OCI-LY7 (cell line): ENCODE data around the gene ITGA4. TPM values are rescaled to one million over a fixed set of nuclear protein-coding genes. Genes with fewer than 3 reads are reported as not detected.

ENCODE experiments used
- BruUV-seq: library from RNA; stranded (reverse); fragments of 400-500 nt; replicated peaks from 2 replicates; lab custom pipeline; 2021; lab: Mats Ljungman, UMichigan
- CTCF ChIA-PET: fragments of 300-600 bp; sonication (Branson Sonifier 250); formaldehyde crosslinking; loops from one replicate; lab custom pipeline; 2022; ENCODE audit warnings: antibody characterized with exemption; ENCODE audit not compliant: unreplicated experiment; lab: Charles Lee
- POLR2A ChIA-PET: fragments of 300-600 bp; sonication (Branson Sonifier 250); formaldehyde crosslinking; loops from one replicate; lab custom pipeline; 2022; ENCODE audit warnings: antibody characterized with exemption; lab: Charles Lee
- DNase-seq: peaks from one replicate; pipeline ENCODE4 v3.0.0-alpha.2; 2015; ENCODE audit warnings: low spot score
- H2AFZ ChIP-seq: fragments of 200-600 bp; sonication (generic), shearing (Covaris generic); 2 replicates; pipeline ENCODE4 v1.6.1; 2014; ENCODE audit warnings: mild to moderate bottlenecking, antibody characterized with exemption, low read length, moderate library complexity
- H3K27ac ChIP-seq: fragments of 200-600 bp; sonication (generic); 2 replicates; pipeline ENCODE4 v1.5.1; 2014; ENCODE audit warnings: mixed run types, low read depth, mild to moderate bottlenecking, moderate library complexity, low read length, inconsistent platforms; ENCODE audit not compliant: poor library complexity, severe bottlenecking
- H3K36me3 ChIP-seq: fragments of 200-600 bp; sonication (generic); 2 replicates; pipeline ENCODE4 v1.6.1; 2014; ENCODE audit warnings: mild to moderate bottlenecking, antibody characterized with exemption, low read length, moderate library complexity, mixed read lengths; ENCODE audit not compliant: insufficient read depth
- H3K4me1 ChIP-seq: fragments of 200-600 bp; sonication (generic); 2 replicates; pipeline ENCODE4 v1.5.1; 2014; ENCODE audit warnings: mild to moderate bottlenecking, low read length; ENCODE audit not compliant: insufficient read depth, poor library complexity, severe bottlenecking
- H3K4me2 ChIP-seq: fragments of 200-600 bp; sonication (generic); 2 replicates; pipeline ENCODE4 v1.6.1; 2014; ENCODE audit warnings: mild to moderate bottlenecking, low read length
- H3K4me3 ChIP-seq: fragments of 200-600 bp; sonication (generic); 2 replicates; pipeline ENCODE4 v1.5.1; 2014; ENCODE audit warnings: mild to moderate bottlenecking, low read depth, low read length; ENCODE audit not compliant: poor library complexity, severe bottlenecking
- H3K79me2 ChIP-seq: fragments of 200-600 bp; sonication (generic); 2 replicates; pipeline ENCODE4 v1.6.1; 2016; ENCODE audit warnings: low read depth, mild to moderate bottlenecking, low read length, moderate library complexity, mixed read lengths; ENCODE audit not compliant: insufficient read depth
- H3K9me2 ChIP-seq: fragments of 200-600 bp; sonication (generic); 2 replicates; pipeline ENCODE4 v1.6.1; 2016; ENCODE audit warnings: mild to moderate bottlenecking, low read length, mixed read lengths; ENCODE audit not compliant: insufficient read depth
- H3K9me3 ChIP-seq: fragments of 200-600 bp; sonication (generic); 2 replicates; pipeline ENCODE4 v1.6.1; 2014; ENCODE audit warnings: mild to moderate bottlenecking, mixed run types, low read length, mixed read lengths
- H4K20me1 ChIP-seq: fragments of 200-600 bp; sonication (generic); 2 replicates; pipeline ENCODE4 v1.6.1; 2014; ENCODE audit warnings: mild to moderate bottlenecking, antibody characterized with exemption, low read length, moderate library complexity, mixed read lengths; ENCODE audit not compliant: insufficient read depth
- EZH2phosphoT487 ChIP-seq: fragments of 200-600 bp; sonication (generic); IDR thresholded peaks from 2 replicates; pipeline ENCODE4 v1.6.1; 2018; ENCODE audit warnings: low read depth, borderline replicate concordance, mild to moderate bottlenecking, mixed run types, antibody characterized with exemption, low read length, moderate library complexity, mixed read lengths
- intact Hi-C: fragments of 100-400 bp; cut with micrococcal nuclease; formaldehyde crosslinking; loops from one replicate; pipeline ENCODE4 v1.10.0; 2022; ENCODE audit not compliant: unreplicated experiment
- total RNA-seq, 2 experiments: library from RNA; depleted of rRNA in 1 of 2; stranded (reverse); fragments of >200 nt in 1 of 2; shearing (Covaris generic) in 1 of 2; gene quantifications; 2 replicates each; pipeline ENCODE4 v1.2.3, GENCODE V29; 2014 to 2022
- TF ChIP-seq, protein P1 (sequence below): fragments of 200-600 bp; sonication (generic); conservative IDR thresholded peaks from 2 replicates; pipeline ENCODE4 v1.5.1; 2014; ENCODE audit warnings: mild to moderate bottlenecking, antibody characterized with exemption, low read length, moderate library complexity, mixed read lengths

ITGA4 gene
- total RNA-seq, 2 experiments from 2014 or later, result 53.5 to 55.1 TPM

DNA sequence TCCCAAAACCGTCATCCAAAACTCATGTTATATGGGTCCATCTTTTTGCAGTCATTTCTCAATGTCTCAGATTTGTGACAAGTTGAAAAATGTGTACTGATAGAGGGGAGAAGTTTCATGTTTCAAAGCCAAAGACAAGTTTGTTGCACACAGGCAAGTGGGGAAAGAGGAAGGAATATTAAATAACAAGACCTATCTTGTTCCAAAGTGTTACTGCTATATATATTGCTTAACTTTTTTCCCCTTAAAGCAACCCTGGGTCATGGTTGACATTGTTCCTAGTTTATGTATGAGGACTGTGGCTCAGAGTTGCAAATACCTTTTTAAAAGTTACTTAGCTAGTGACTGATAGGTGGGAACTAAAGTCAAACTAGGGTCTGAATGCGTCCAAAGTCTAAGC lies 1.7 kb downstream of the ITGA4 start:
- BruUV-seq, result TSS peak; percentile 56
- intact Hi-C loops, result loop anchor here (5.0 kb wide), 3 partner anchors 282 to 477 kb away; partner anchors contain the start of gene UBE2E3
- H3K9me3 ChIP-seq, result no peaks in the 10 kb centered on the region
- no peak overlapping the region for H2AFZ ChIP-seq
- peaks cover 44% of the 10 kb centered on the region for H3K4me1 ChIP-seq
- H3K9me2 ChIP-seq, result no peaks in the 10 kb centered on the region
- POLR2A ChIA-PET, result interaction anchor here (0.6 to 9.1 kb wide), 6 partner anchors 16 to 478 kb away, joined by 3 to 198 read pairs (median 4); partner anchors contain the start of gene UBE2E3
- no peak for TF ChIP-seq EZH2phosphoT487
- TF ChIP-seq, protein P1, sequence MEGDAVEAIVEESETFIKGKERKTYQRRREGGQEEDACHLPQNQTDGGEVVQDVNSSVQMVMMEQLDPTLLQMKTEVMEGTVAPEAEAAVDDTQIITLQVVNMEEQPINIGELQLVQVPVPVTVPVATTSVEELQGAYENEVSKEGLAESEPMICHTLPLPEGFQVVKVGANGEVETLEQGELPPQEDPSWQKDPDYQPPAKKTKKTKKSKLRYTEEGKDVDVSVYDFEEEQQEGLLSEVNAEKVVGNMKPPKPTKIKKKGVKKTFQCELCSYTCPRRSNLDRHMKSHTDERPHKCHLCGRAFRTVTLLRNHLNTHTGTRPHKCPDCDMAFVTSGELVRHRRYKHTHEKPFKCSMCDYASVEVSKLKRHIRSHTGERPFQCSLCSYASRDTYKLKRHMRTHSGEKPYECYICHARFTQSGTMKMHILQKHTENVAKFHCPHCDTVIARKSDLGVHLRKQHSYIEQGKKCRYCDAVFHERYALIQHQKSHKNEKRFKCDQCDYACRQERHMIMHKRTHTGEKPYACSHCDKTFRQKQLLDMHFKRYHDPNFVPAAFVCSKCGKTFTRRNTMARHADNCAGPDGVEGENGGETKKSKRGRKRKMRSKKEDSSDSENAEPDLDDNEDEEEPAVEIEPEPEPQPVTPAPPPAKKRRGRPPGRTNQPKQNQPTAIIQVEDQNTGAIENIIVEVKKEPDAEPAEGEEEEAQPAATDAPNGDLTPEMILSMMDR, result no peak
- peaks cover 9% of the 10 kb centered on the region for H3K36me3 ChIP-seq
- H4K20me1 ChIP-seq, result peaks cover 14% of the 10 kb centered on the region; the same call in 1 of the 2 replicates
- peaks cover 54% of the 10 kb centered on the region; the same call in 1 of the 2 replicates for H3K79me2 ChIP-seq
- peak overlapping the region; percentile 91 for H3K4me3 ChIP-seq
- no peak for DNase-seq
- H3K4me2 ChIP-seq, result peak overlapping the region; percentile 82
- CTCF ChIA-PET, result interaction anchor here (2.5 kb wide), 1 partner anchor 154 kb away, joined by 16 read pairs; no protein-coding TSS in a partner anchor
- H3K27ac ChIP-seq, result no peak overlapping the region

DNA sequence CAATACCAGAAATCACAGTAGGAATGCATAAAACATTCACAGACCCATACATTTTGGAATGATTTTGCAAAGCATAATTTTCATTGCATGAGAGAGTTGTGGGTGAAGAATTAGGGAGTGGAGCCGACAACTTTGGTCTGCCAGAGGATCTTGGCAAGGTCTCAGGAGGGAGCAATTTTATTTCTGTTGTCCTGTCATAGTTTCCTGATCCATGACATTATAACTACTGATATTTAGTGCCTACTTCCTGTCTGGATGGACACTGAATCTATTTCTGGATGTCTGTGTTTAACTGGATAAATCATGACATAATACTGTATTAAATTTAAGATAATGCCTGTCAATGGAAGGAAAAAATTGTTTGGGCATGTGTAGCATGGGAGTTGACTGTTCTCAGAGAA lies 2.4 kb downstream of the ITGA4 start:
- ChIA-PET CTCF (no interaction called here), POLR2A (interaction anchor here (0.7 to 9.1 kb wide), 5 partner anchors 15 to 479 kb away, joined by 3 to 198 read pairs (median 3); partner anchors contain the start of gene UBE2E3)
- Histone ChIP-seq H3K4me3 (peak overlapping the region; percentile 91), H3K9me3 (no peaks in the 10 kb centered on the region), H3K4me2 (peak overlapping the region; percentile 82), H4K20me1 (peaks cover 14% of the 10 kb centered on the region; the same call in 1 of the 2 replicates), H3K36me3 (peaks cover 14% of the 10 kb centered on the region), H2AFZ (no peak overlapping the region), H3K4me1 (peaks cover 44% of the 10 kb centered on the region), H3K79me2 (peaks cover 59% of the 10 kb centered on the region; the same call in 1 of the 2 replicates), H3K9me2 (no peaks in the 10 kb centered on the region), H3K27ac (no peak overlapping the region)
- intact Hi-C loops, result loop anchor here (5.0 kb wide), 3 partner anchors 282 to 477 kb away; partner anchors contain the start of gene UBE2E3
- DNase-seq, result no peak
- TF ChIP-seq, protein P1, result no peak
- TF ChIP-seq EZH2phosphoT487, result no peak
- no TSS peak for BruUV-seq
